WTC11 (cell line): ENCODE data around the gene CSK. TPM values are rescaled to one million over a fixed set of nuclear protein-coding genes. Genes with fewer than 3 reads are reported as not detected.
A peak's percentile ranks its signal among the peaks of the same experiment; 100 is the strongest.

Experiments
- ATAC-seq: fragments of 200-7000 bp; cut with Tn5 transposase; 2 replicates; pipeline ENCODE4 v1.10.0; 2021; ENCODE audit warnings: mild to moderate bottlenecking, moderate library complexity
- CTCF ChIA-PET: fragments of 300-600 bp; sonication (Branson Sonifier 250); formaldehyde crosslinking; loops from one replicate; lab custom pipeline; 2021; ENCODE audit warnings: antibody characterized with exemption; lab: Charles Lee
- POLR2A ChIA-PET: fragments of 350-600 bp; sonication (Branson Sonifier 250); formaldehyde crosslinking; loops from one replicate; lab custom pipeline; 2021; ENCODE audit warnings: antibody characterized with exemption; lab: Charles Lee
- DNase-seq: peaks from one replicate; pipeline ENCODE4 v3.0.0; 2021; ENCODE audit warnings: low spot score
- H3K27ac Mint-ChIP-seq: 2 replicates; pipeline ENCODE4 v1.8.0; 2021; ENCODE audit warnings: mixed read lengths
- H3K27me3 Mint-ChIP-seq: 2 replicates; pipeline ENCODE4 v1.8.0; 2021; ENCODE audit warnings: low read depth, mild to moderate bottlenecking, moderate library complexity, mixed read lengths
- H3K36me3 Mint-ChIP-seq: 2 replicates; pipeline ENCODE4 v1.8.0; 2021; ENCODE audit warnings: mixed read lengths
- H3K4me1 Mint-ChIP-seq: 2 replicates; pipeline ENCODE4 v1.8.0; 2022; ENCODE audit warnings: mixed read lengths
- H3K4me3 Mint-ChIP-seq: 2 replicates; pipeline ENCODE4 v1.8.0; 2021; ENCODE audit warnings: mild to moderate bottlenecking, moderate library complexity, mixed read lengths
- H3K9me3 Mint-ChIP-seq: 2 replicates; pipeline ENCODE4 v1.8.0; 2021; ENCODE audit warnings: mixed read lengths
- ARID4B ChIP-seq: sonication (generic); formaldehyde crosslinking; IDR thresholded peaks from 2 replicates; pipeline ENCODE4 v1.8.0; 2023; ENCODE audit warnings: missing genetic modification reagents, mild to moderate bottlenecking, borderline replicate concordance
- CTCF ChIP-seq: fragments of 200-600 bp; IDR thresholded peaks from 2 replicates; pipeline ENCODE4 v1.8.0; 2022; ENCODE audit warnings: antibody characterized with exemption
- FOXP1 ChIP-seq: sonication (generic); formaldehyde crosslinking; IDR thresholded peaks from 2 replicates; pipeline ENCODE4 v1.8.0; 2022; ENCODE audit warnings: missing genetic modification reagents, mild to moderate bottlenecking, moderate library complexity, borderline replicate concordance
- IRF2 ChIP-seq: sonication (generic); formaldehyde crosslinking; IDR thresholded peaks from 2 replicates; pipeline ENCODE4 v1.8.0; 2022; ENCODE audit warnings: low read depth, missing genetic modification reagents, borderline replicate concordance
- RORB ChIP-seq: fragments of 250-450 bp; sonication (Bioruptor Pico); IDR thresholded peaks from 2 replicates; pipeline ENCODE4 v1.9.0; 2021; ENCODE audit warnings: mild to moderate bottlenecking
- TEAD4 ChIP-seq: sonication (generic); formaldehyde crosslinking; IDR thresholded peaks from 2 replicates; pipeline ENCODE4 v1.8.0; 2022; ENCODE audit warnings: mild to moderate bottlenecking, missing genetic modification reagents
- USF1 ChIP-seq: sonication (generic); formaldehyde crosslinking; IDR thresholded peaks from 2 replicates; pipeline ENCODE4 v1.8.0; 2022; ENCODE audit warnings: mild to moderate bottlenecking, missing genetic modification reagents
- ZNF121 ChIP-seq: sonication (generic); formaldehyde crosslinking; IDR thresholded peaks from 2 replicates; pipeline ENCODE4 v1.8.0; 2023; ENCODE audit warnings: missing genetic modification reagents
- ZNF138 ChIP-seq: sonication (generic); formaldehyde crosslinking; conservative IDR thresholded peaks from 2 replicates; pipeline ENCODE4 v1.8.1; 2022; ENCODE audit warnings: mild to moderate bottlenecking, moderate library complexity, missing genetic modification reagents
- ZNF396 ChIP-seq: fragments of 250-450 bp; sonication (Bioruptor Pico); IDR thresholded peaks from 2 replicates; pipeline ENCODE4 v1.8.0; 2021; ENCODE audit warnings: mild to moderate bottlenecking, moderate library complexity, borderline replicate concordance
- total RNA-seq: library from RNA; stranded (reverse); gene quantifications from 3 replicates; pipeline ENCODE4 v1.2.3, GENCODE V29; 2021
- TF ChIP-seq, protein P1 (sequence below): sonication (generic); formaldehyde crosslinking; IDR thresholded peaks from 2 replicates; pipeline ENCODE4 v1.8.1; 2023; ENCODE audit warnings: mild to moderate bottlenecking, missing genetic modification reagents, moderate library complexity
- TF ChIP-seq, protein P2 (sequence below): sonication (generic); formaldehyde crosslinking; IDR thresholded peaks from 2 replicates; pipeline ENCODE4 v1.8.1; 2023; ENCODE audit warnings: mild to moderate bottlenecking, missing genetic modification reagents, borderline replicate concordance
- TF ChIP-seq, protein P3 (sequence below): sonication (generic); formaldehyde crosslinking; IDR thresholded peaks from 2 replicates; pipeline ENCODE4 v1.8.0; 2022; ENCODE audit warnings: mild to moderate bottlenecking, missing genetic modification reagents

Gene CSK
- total RNA-seq, 1 experiment from 2014 or later = 55.1 TPM

DNA sequence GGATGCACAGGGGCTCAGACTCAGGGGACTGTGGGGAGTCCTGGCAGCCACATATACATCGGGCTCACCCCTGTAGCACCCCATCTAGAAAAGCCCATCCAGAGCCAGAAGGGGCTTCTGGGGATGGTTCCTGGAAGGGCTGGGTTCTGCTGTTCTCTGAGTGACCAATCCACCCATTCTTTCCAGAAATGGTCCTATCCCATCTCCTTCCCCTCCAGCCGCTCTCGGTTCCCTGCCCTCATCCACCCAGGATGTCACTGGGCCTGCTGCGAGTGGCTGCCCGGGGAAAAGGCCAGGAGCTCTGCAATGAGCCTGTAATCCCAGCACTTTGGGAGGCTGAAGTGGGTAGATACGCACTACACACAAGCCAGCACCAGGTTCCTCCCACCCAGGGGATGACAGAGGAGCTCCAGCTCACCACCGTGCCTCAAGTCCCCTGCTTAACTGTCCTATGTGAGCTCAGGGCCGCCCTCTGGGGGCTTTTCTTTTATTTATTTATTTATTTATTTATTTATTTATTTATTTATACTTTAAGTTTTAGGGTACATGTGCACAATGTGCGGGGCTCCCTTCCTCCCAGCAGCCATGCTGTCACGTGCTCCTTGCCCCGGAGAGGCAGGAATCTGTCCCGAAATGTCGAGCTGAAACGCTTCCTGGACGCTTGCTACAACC, 13.6 kb upstream of the CSK start:
- 0 out of 2 replicates have a peak, but pooled peaks have one; percentile 3 for ATAC-seq
- Mint-ChIP-seq H3K4me3 (peak overlapping the region; percentile 58), H3K9me3 (no peaks in the 10 kb centered on the region), H3K27me3 (peaks cover 21% of the 10 kb centered on the region), H3K27ac (no peak overlapping the region), H3K36me3 (no peaks in the 10 kb centered on the region), H3K4me1 (peaks cover 17% of the 10 kb centered on the region)
- ChIA-PET POLR2A (interaction anchor here (0.9 to 1.8 kb wide), 3 partner anchors 8 to 153 kb away, joined by 3 to 20 read pairs (median 3); partner anchors contain the start of gene CLK3), CTCF (interaction anchor here (0.5 to 12.6 kb wide), 59 partner anchors 9 to 1400 kb away, joined by 3 to 409 read pairs (median 6); partner anchors contain the start of genes COX5A, CPLX3, CSK and CYP1A1)
- TF ChIP-seq, protein P1, sequence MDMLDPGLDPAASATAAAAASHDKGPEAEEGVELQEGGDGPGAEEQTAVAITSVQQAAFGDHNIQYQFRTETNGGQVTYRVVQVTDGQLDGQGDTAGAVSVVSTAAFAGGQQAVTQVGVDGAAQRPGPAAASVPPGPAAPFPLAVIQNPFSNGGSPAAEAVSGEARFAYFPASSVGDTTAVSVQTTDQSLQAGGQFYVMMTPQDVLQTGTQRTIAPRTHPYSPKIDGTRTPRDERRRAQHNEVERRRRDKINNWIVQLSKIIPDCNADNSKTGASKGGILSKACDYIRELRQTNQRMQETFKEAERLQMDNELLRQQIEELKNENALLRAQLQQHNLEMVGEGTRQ (CRISPR knock-in tag) = no peak
- TF ChIP-seq, protein P2, sequence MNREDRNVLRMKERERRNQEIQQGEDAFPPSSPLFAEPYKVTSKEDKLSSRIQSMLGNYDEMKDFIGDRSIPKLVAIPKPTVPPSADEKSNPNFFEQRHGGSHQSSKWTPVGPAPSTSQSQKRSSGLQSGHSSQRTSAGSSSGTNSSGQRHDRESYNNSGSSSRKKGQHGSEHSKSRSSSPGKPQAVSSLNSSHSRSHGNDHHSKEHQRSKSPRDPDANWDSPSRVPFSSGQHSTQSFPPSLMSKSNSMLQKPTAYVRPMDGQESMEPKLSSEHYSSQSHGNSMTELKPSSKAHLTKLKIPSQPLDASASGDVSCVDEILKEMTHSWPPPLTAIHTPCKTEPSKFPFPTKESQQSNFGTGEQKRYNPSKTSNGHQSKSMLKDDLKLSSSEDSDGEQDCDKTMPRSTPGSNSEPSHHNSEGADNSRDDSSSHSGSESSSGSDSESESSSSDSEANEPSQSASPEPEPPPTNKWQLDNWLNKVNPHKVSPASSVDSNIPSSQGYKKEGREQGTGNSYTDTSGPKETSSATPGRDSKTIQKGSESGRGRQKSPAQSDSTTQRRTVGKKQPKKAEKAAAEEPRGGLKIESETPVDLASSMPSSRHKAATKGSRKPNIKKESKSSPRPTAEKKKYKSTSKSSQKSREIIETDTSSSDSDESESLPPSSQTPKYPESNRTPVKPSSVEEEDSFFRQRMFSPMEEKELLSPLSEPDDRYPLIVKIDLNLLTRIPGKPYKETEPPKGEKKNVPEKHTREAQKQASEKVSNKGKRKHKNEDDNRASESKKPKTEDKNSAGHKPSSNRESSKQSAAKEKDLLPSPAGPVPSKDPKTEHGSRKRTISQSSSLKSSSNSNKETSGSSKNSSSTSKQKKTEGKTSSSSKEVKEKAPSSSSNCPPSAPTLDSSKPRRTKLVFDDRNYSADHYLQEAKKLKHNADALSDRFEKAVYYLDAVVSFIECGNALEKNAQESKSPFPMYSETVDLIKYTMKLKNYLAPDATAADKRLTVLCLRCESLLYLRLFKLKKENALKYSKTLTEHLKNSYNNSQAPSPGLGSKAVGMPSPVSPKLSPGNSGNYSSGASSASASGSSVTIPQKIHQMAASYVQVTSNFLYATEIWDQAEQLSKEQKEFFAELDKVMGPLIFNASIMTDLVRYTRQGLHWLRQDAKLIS (CRISPR knock-in tag) = no peak
- no peak for TF ChIP-seq RORB
- no peak for TF ChIP-seq ZNF121
- no peak for TF ChIP-seq ARID4B (CRISPR knock-in tag)
- no peak for TF ChIP-seq FOXP1
- TF ChIP-seq USF1 = no peak
- TF ChIP-seq, protein P3, sequence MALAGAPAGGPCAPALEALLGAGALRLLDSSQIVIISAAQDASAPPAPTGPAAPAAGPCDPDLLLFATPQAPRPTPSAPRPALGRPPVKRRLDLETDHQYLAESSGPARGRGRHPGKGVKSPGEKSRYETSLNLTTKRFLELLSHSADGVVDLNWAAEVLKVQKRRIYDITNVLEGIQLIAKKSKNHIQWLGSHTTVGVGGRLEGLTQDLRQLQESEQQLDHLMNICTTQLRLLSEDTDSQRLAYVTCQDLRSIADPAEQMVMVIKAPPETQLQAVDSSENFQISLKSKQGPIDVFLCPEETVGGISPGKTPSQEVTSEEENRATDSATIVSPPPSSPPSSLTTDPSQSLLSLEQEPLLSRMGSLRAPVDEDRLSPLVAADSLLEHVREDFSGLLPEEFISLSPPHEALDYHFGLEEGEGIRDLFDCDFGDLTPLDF (CRISPR knock-in tag) = no peak
- no peak for DNase-seq

- Mint-ChIP-seq H3K9me3 (no peaks in the 10 kb centered on the region), H3K36me3 (no peaks in the 10 kb centered on the region), H3K4me3 (peak overlapping the region; percentile 58), H3K4me1 (peaks cover 23% of the 10 kb centered on the region), H3K27ac (no peak overlapping the region), H3K27me3 (peaks cover 21% of the 10 kb centered on the region)
- ChIA-PET CTCF (interaction anchor here (0.5 to 12.6 kb wide), 66 partner anchors 9 to 1400 kb away, joined by 3 to 409 read pairs (median 5); partner anchors contain the start of genes COX5A, CPLX3, CSK and CYP1A1), POLR2A (interaction anchor here (0.9 to 1.8 kb wide), 3 partner anchors 9 to 153 kb away, joined by 3 to 20 read pairs (median 3); partner anchors contain the start of gene CLK3)
- TF ChIP-seq IRF2 (CRISPR knock-in tag) (no peak), CTCF (peak; percentile 90), ZNF396 (CRISPR knock-in tag) (no peak), ZNF138 (CRISPR knock-in tag) (no peak), TEAD4 (no peak)
- peak; percentile 58 for ATAC-seq
- peak; percentile 81 for DNase-seq
Measured at GRCh38 chr15:74768771-74769342, 13.0 kb upstream of the CSK start.
